Peyer's patch (tissue), 4 donors: ENCODE results near the gene CD164. TPM values are rescaled to one million over a fixed set of nuclear protein-coding genes. Genes with fewer than 3 reads are reported as not detected.

Experiments
- DNase-seq, 3 donors: peaks; one replicate each; pipeline ENCODE4 v3.0.0-alpha.2; 2017 to 2019
- H3K27ac ChIP-seq, 4 donors: fragments of 200-600 bp; sonication (generic); one replicate each; pipeline ENCODE4 v1.5.1; 2016 to 2019
- H3K27me3 ChIP-seq, 2 donors: fragments of 200-600 bp; sonication (generic); one replicate each; pipeline ENCODE4 v1.5.1; 2019
- H3K36me3 ChIP-seq, 3 donors: fragments of 200-600 bp; sonication (generic); one replicate each; pipeline ENCODE4 v1.5.1; 2016 to 2019
- H3K4me1 ChIP-seq, 4 donors: fragments of 200-600 bp; sonication (generic); one replicate each; pipeline ENCODE4 v1.5.1; 2016 to 2019
- H3K4me3 ChIP-seq, 4 donors: fragments of 200-600 bp; sonication (generic); 1 replicate in 3 of 4; 2 replicates in 1 of 4; pipeline ENCODE4 v1.5.1; 2016 to 2019; ENCODE audit warnings: mild to moderate bottlenecking in 1 of 4
- H3K9me3 ChIP-seq, 4 donors: fragments of 200-600 bp; sonication (generic); one replicate each; pipeline ENCODE4 v1.5.1; 2016 to 2019; ENCODE audit warnings: mild to moderate bottlenecking in 1 of 4
- CTCF ChIP-seq, 6 experiments: fragments of 450-650 bp in 4 of 6; fragments of 200-600 bp in 2 of 6; sonication (generic) in 1 of 6; IDR thresholded peaks; one replicate each; pipeline ENCODE4 v1.5.1; 2017 to 2019; ENCODE audit warnings: antibody characterized with exemption in 6 of 6, mild to moderate bottlenecking in 3 of 6, moderate library complexity in 1 of 6
- POLR2A ChIP-seq, 2 donors: fragments of 450-650 bp; IDR thresholded peaks; one replicate each; pipeline ENCODE4 v1.5.1; 2017; ENCODE audit warnings: antibody characterized with exemption in 2 of 2, mild to moderate bottlenecking in 2 of 2, moderate library complexity in 2 of 2
- total RNA-seq, 4 donors: library from RNA; depleted of rRNA; stranded (reverse); fragments of >200 nt; gene quantifications; one replicate each; pipeline ENCODE4 v1.1.0, GENCODE V29; 2016

CD164 gene
- total RNA-seq, 4 donors from 2014 or later = 62.7 to 382 (median 216) TPM

- no peak for TF ChIP-seq CTCF (IDR thresholded peaks at IDR 0.05)
- TF ChIP-seq POLR2A (IDR thresholded peaks at IDR 0.05) = no peak
- H3K27ac ChIP-seq = no peak overlapping the region
- H3K9me3 ChIP-seq = no peaks in the 10 kb centered on the region
- no peak for DNase-seq
- no peaks in the 10 kb centered on the region for H3K4me1 ChIP-seq
- no peak overlapping the region for H3K4me3 ChIP-seq
- no peaks in the 10 kb centered on the region for H3K27me3 ChIP-seq
- peaks cover 0 to 73% (median 0%) of the 10 kb centered on the region in 3 donors for H3K36me3 ChIP-seq
These were observed 18.5 kb downstream of the CD164 start for GRCh38 chr6:109363753-109364152.

DNA sequence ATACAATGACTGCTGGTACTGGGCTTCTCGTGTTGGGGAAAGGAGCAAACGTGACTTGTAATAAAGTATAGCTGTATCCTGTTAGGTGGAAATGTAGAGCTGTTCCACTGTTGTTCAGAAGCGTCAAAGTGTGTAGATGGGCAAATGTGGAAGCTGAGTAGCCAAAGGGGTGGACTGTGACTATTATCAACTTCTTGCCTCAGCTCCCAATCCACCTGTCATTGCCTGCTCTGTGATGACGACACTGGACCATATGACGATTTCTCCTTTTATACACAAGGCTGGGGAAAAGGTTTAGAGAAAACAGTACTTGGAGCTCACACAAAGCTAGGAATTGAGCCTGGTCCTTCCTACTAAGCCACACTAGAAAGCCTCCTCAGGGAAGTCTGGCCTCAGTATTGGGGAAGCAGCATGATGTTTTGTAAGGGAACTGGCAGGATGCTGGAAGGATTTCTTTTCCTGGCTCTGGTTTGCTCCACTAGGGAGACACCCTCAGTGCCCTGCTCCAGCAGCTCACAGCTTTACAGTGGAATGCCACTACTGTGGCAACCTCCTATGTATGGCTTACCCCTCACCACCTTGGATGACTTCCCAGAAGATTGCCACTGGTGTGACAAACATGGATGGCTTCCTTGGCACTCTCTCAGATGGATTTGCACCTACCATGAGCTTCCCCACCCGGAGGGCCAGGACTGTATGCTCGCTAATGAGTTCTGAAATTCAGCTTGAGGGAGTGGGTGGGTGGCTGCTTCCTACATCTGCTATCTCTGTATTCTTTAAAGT, 20.0 kb downstream of the CD164 start:
- no peak overlapping the region for H3K4me3 ChIP-seq
- no peaks in the 10 kb centered on the region for H3K27me3 ChIP-seq
- no peaks in the 10 kb centered on the region for H3K9me3 ChIP-seq
- no peak for DNase-seq
- TF ChIP-seq POLR2A (IDR thresholded peaks at IDR 0.05) = no peak
- TF ChIP-seq CTCF (IDR thresholded peaks at IDR 0.05) = no peak
- no peak overlapping the region for H3K27ac ChIP-seq
- peaks cover 0 to 71% (median 0%) of the 10 kb centered on the region in 3 donors for H3K36me3 ChIP-seq
- no peaks in the 10 kb centered on the region for H3K4me1 ChIP-seq

DNA sequence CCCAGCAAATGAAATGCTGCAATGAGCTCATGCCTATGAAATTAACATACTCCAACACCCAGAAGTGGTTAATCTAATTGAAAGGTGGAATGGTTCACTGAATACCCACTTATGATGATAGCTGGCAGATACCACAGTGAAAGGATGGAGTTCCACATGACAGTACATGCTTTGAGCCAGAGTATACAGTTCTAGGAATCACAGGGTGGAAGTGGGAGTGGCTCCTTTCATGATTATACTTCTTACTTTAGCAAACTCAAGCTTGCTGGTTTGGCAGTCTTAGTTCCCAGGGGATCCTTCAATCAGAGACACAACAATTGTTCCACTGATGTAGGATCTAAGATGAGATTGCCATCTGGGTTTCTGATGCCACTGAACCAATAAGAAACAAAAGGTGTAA, 21.5 kb downstream of the CD164 start:
- Histone ChIP-seq H3K27me3 (no peaks in the 10 kb centered on the region), H3K27ac (no peak overlapping the region), H3K4me3 (no peak overlapping the region), H3K4me1 (no peaks in the 10 kb centered on the region), H3K9me3 (no peaks in the 10 kb centered on the region), H3K36me3 (peaks cover 0 to 71% (median 0%) of the 10 kb centered on the region in 3 donors)
- no peak for DNase-seq
- no peak for TF ChIP-seq CTCF (IDR thresholded peaks at IDR 0.05)

DNA sequence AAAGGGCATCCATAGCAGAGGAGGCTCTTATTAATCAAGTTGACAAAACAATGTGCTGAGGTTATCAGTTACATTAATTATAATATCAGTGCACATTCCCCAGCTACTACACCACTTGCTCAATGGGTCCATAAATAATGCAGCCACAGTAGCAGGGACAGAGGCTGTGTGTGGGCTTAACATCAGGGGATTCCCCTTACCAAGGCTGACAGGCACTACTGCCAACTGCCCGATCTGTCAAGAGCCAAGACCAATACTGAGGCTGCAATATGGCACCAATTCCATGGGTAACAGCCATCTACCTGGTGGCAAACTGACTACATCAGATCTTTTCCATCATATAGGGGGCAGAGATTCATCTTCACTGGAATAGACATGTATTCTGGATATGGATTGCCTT, 22.0 kb downstream of the CD164 start:
- Histone ChIP-seq H3K4me3 (no peak overlapping the region), H3K27ac (no peak overlapping the region), H3K27me3 (no peaks in the 10 kb centered on the region), H3K9me3 (no peaks in the 10 kb centered on the region), H3K36me3 (peaks cover 0 to 70% (median 0%) of the 10 kb centered on the region in 3 donors), H3K4me1 (no peaks in the 10 kb centered on the region)
- DNase-seq = no peak
- no peak for TF ChIP-seq POLR2A (IDR thresholded peaks at IDR 0.05)
- no peak for TF ChIP-seq CTCF (IDR thresholded peaks at IDR 0.05)

DNA sequence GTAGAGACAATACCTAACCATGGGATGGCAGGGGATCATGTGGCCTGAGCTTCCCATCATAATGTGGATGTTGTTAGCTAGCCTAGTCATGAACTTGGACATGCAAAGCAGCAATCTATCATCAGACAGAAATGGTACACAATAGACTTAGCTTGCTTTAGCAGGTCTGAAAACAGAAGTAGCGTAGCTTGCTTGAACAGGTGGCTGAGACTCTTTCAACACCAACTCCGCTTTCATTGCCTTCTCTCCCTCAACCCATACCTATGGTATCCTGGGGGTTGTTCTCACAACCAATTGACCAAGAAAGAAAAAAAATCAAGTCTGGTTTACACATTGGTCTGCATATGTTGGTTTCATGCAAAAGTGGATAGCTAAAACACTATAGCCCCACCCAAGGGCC, 23.0 kb downstream of the CD164 start:
- Histone ChIP-seq H3K27me3 (no peaks in the 10 kb centered on the region), H3K9me3 (no peaks in the 10 kb centered on the region), H3K4me1 (no peaks in the 10 kb centered on the region), H3K4me3 (no peak overlapping the region), H3K27ac (no peak overlapping the region), H3K36me3 (peaks cover 0 to 61% (median 0%) of the 10 kb centered on the region in 3 donors)
- TF ChIP-seq POLR2A (IDR thresholded peaks at IDR 0.05) (no peak), CTCF (IDR thresholded peaks at IDR 0.05) (no peak)
- no peak for DNase-seq
